HEK293T (cell line): Measurements from ENCODE around the gene TOPBP1.

Experiments
- BHLHE40 ChIP-seq: fragments of 450-650 bp; IDR thresholded peaks from 2 replicates; pipeline ENCODE4 v1.6.1; 2016; ENCODE audit warnings: mild to moderate bottlenecking, moderate library complexity, borderline replicate concordance
- FOXA1 ChIP-seq: fragments of 450-650 bp; IDR thresholded peaks from 2 replicates; pipeline ENCODE4 v1.6.1; 2016; ENCODE audit warnings: mild to moderate bottlenecking
- FOXK2 ChIP-seq: fragments of 450-650 bp; IDR thresholded peaks from 2 replicates; pipeline ENCODE4 v1.6.1; 2016; ENCODE audit warnings: mild to moderate bottlenecking
- ZNF384 ChIP-seq: fragments of 450-650 bp; IDR thresholded peaks from 2 replicates; pipeline ENCODE4 v1.6.1; 2016

DNA sequence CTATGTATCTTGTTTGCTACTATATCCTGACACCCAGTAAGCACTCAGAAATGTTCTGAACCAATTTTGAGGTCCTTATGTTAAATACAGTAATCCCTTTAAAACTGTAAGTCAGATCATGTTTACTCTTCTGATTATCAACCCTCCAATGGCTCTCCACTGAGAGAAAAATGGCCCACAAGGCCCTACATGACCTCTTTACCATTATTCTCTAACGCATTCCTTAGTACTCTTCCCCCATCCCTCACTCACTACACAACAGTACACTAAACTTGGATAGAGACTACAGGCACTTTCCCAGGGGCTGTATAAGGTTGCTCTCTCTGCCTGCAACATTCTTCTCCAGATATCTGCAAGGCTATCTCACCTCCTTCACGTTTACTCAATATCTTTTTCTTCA lies 1.9 kb downstream of the TOPBP1 start:
- TF ChIP-seq FOXK2, result no peak
- TF ChIP-seq FOXA1, result no peak
- no peak for TF ChIP-seq ZNF384
- no peak for TF ChIP-seq BHLHE40
